Astrocyte (in vitro differentiated cells and primary cell): Measurements from ENCODE around the gene GDF7. TPM values are rescaled to one million over a fixed set of nuclear protein-coding genes. Genes with fewer than 3 reads are reported as not detected.

ENCODE experiments used
- DNase-seq: peaks from one replicate; pipeline ENCODE4 v3.0.0-alpha.2; 2010; ENCODE audit warnings: low read depth
- FAIRE-seq: peaks from 2 replicates; lab custom pipeline; 2011; peaks lifted over from hg19 to GRCh38; lab: Jason Lieb, UNC
- H2AFZ ChIP-seq: 2 replicates; pipeline ENCODE4 v1.6.0; 2012; ENCODE audit warnings: low read depth, low read length, inconsistent platforms
- H3K27ac ChIP-seq: 2 replicates; pipeline ENCODE4 v1.5.1; 2011; ENCODE audit warnings: low read depth, low read length, inconsistent platforms
- H3K27me3 ChIP-seq: 2 replicates; pipeline ENCODE4 v1.6.0; 2011; ENCODE audit warnings: low read length, inconsistent platforms; ENCODE audit not compliant: insufficient read depth
- H3K36me3 ChIP-seq: 2 replicates; pipeline ENCODE4 v1.5.1; 2011; ENCODE audit warnings: low read length, inconsistent platforms; ENCODE audit not compliant: insufficient read depth
- H3K4me1 ChIP-seq: 2 replicates; pipeline ENCODE4 v1.5.1; 2011; ENCODE audit warnings: low read length, inconsistent platforms; ENCODE audit not compliant: insufficient read depth
- H3K4me2 ChIP-seq: 2 replicates; pipeline ENCODE4 v1.6.0; 2012; ENCODE audit warnings: low read length, inconsistent platforms
- H3K4me3 ChIP-seq: 2 replicates; pipeline ENCODE4 v1.5.1; 2011; ENCODE audit warnings: low read depth, mild to moderate bottlenecking, low read length, inconsistent platforms; ENCODE audit not compliant: insufficient read depth
- H3K79me2 ChIP-seq: 2 replicates; pipeline ENCODE4 v1.6.0; 2012; ENCODE audit warnings: mild to moderate bottlenecking, low read length, inconsistent platforms; ENCODE audit not compliant: insufficient read depth
- H3K9ac ChIP-seq: 2 replicates; pipeline ENCODE4 v1.6.0; 2012; ENCODE audit warnings: mild to moderate bottlenecking, low read length, inconsistent platforms
- H3K9me3 ChIP-seq: 2 replicates; pipeline ENCODE4 v1.5.1; 2012; ENCODE audit warnings: low read depth, mild to moderate bottlenecking, low read length, inconsistent platforms; ENCODE audit not compliant: insufficient read depth
- H4K20me1 ChIP-seq: 2 replicates; pipeline ENCODE4 v1.6.0; 2012; ENCODE audit warnings: low read length, inconsistent platforms; ENCODE audit not compliant: insufficient read depth
- H3K27ac Mint-ChIP-seq: one replicate; pipeline ENCODE4 v1.8.0; 2021; ENCODE audit warnings: mild to moderate bottlenecking, mixed read lengths; ENCODE audit not compliant: unreplicated experiment
- H3K27me3 Mint-ChIP-seq: one replicate; pipeline ENCODE4 v1.8.0; 2021; ENCODE audit warnings: low read depth, mixed read lengths; ENCODE audit not compliant: unreplicated experiment
- H3K36me3 Mint-ChIP-seq: one replicate; pipeline ENCODE4 v1.8.0; 2021; ENCODE audit warnings: low read depth, mixed read lengths; ENCODE audit not compliant: unreplicated experiment
- H3K4me1 Mint-ChIP-seq: one replicate; pipeline ENCODE4 v1.8.0; 2021; ENCODE audit warnings: low read depth, mixed read lengths; ENCODE audit not compliant: unreplicated experiment
- H3K4me3 Mint-ChIP-seq: one replicate; pipeline ENCODE4 v1.8.0; 2021; ENCODE audit warnings: mild to moderate bottlenecking, moderate library complexity, mixed read lengths; ENCODE audit not compliant: unreplicated experiment
- H3K9me3 Mint-ChIP-seq: one replicate; pipeline ENCODE4 v1.8.0; 2021; ENCODE audit warnings: mild to moderate bottlenecking, mixed read lengths; ENCODE audit not compliant: unreplicated experiment
- CTCF ChIP-seq: IDR thresholded peaks from 2 replicates; pipeline ENCODE4 v1.5.1; 2011; ENCODE audit warnings: low read depth, mild to moderate bottlenecking, inconsistent platforms, low read length, moderate library complexity; ENCODE audit not compliant: insufficient read depth
- EZH2 ChIP-seq: IDR thresholded peaks from 2 replicates; pipeline ENCODE4 v1.6.1; 2012; ENCODE audit warnings: mild to moderate bottlenecking, low read length, inconsistent platforms; ENCODE audit not compliant: insufficient read depth
- total RNA-seq: library from RNA; stranded (reverse); gene quantifications from 2 replicates; pipeline ENCODE4 v1.2.1, GENCODE V29; 2021

The GDF7 gene
- total RNA-seq, 1 donor from 2014 or later = 1.9 TPM

GRCh38 chr2:20623241-20623640, 43.7 kb upstream of the GDF7 start:
- no peaks in the 10 kb centered on the region for H3K9me3 ChIP-seq
- no peaks in the 10 kb centered on the region for H4K20me1 ChIP-seq
- H3K27ac ChIP-seq = no peak overlapping the region
- no peak overlapping the region for H3K4me3 ChIP-seq
- Mint-ChIP-seq H3K9me3 (no peaks in the 10 kb centered on the region), H3K4me1 (peaks cover 9% of the 10 kb centered on the region), H3K27me3 (peaks cover 2% of the 10 kb centered on the region), H3K4me3 (no peak overlapping the region), H3K27ac (no peak overlapping the region), H3K36me3 (peaks cover 12% of the 10 kb centered on the region)
- no peak overlapping the region for H3K9ac ChIP-seq
- no peaks in the 10 kb centered on the region for H3K79me2 ChIP-seq
- no peak for FAIRE-seq
- no peaks in the 10 kb centered on the region for H3K27me3 ChIP-seq
- no peaks in the 10 kb centered on the region for H3K36me3 ChIP-seq
- peaks cover 7% of the 10 kb centered on the region for H3K4me1 ChIP-seq
- no peak overlapping the region for H3K4me2 ChIP-seq
- H2AFZ ChIP-seq = no peak overlapping the region
- no peak for DNase-seq
- TF ChIP-seq CTCF (no peak), EZH2 (no peak)

- no peak for DNase-seq
- no peaks in the 10 kb centered on the region for H3K27me3 ChIP-seq
- H3K9me3 ChIP-seq = no peaks in the 10 kb centered on the region
- no peak overlapping the region for H3K4me2 ChIP-seq
- no peaks in the 10 kb centered on the region for H3K79me2 ChIP-seq
- no peak overlapping the region for H3K27ac Mint-ChIP-seq
- no peak overlapping the region for H3K4me3 Mint-ChIP-seq
- no peak for TF ChIP-seq EZH2
- no peak for TF ChIP-seq CTCF
- peaks cover 5% of the 10 kb centered on the region for H3K4me1 ChIP-seq
- no peaks in the 10 kb centered on the region for H3K9me3 Mint-ChIP-seq
- H3K9ac ChIP-seq = no peak overlapping the region
- no peak overlapping the region for H3K4me3 ChIP-seq
- FAIRE-seq = no peak
- no peak overlapping the region for H3K27ac ChIP-seq
- H3K36me3 Mint-ChIP-seq = peaks cover 12% of the 10 kb centered on the region
- H3K4me1 Mint-ChIP-seq = peaks cover 9% of the 10 kb centered on the region
- H2AFZ ChIP-seq = no peak overlapping the region
- H4K20me1 ChIP-seq = no peaks in the 10 kb centered on the region
- no peaks in the 10 kb centered on the region for H3K36me3 ChIP-seq
- peaks cover 2% of the 10 kb centered on the region for H3K27me3 Mint-ChIP-seq
These were observed 43.2 kb upstream of the GDF7 start for GRCh38 chr2:20623741-20624155.

- Histone ChIP-seq H3K27me3 (no peaks in the 10 kb centered on the region), H3K4me3 (no peak overlapping the region), H3K36me3 (no peaks in the 10 kb centered on the region), H4K20me1 (no peaks in the 10 kb centered on the region), H3K4me1 (peaks cover 5% of the 10 kb centered on the region), H3K4me2 (no peak overlapping the region), H3K9ac (no peak overlapping the region), H3K79me2 (no peaks in the 10 kb centered on the region), H2AFZ (no peak overlapping the region), H3K9me3 (no peaks in the 10 kb centered on the region), H3K27ac (no peak overlapping the region)
- FAIRE-seq (no peak), DNase-seq (no peak)
- no peaks in the 10 kb centered on the region for H3K9me3 Mint-ChIP-seq
- no peak for TF ChIP-seq CTCF
- TF ChIP-seq EZH2 = no peak
- no peak overlapping the region for H3K4me3 Mint-ChIP-seq
- H3K4me1 Mint-ChIP-seq = peaks cover 8% of the 10 kb centered on the region
- no peak overlapping the region for H3K27ac Mint-ChIP-seq
- H3K27me3 Mint-ChIP-seq = peaks cover 2% of the 10 kb centered on the region
- H3K36me3 Mint-ChIP-seq = peaks cover 12% of the 10 kb centered on the region
These were observed 42.6 kb upstream of the GDF7 start for GRCh38 chr2:20624156-20624883.
